ENCODE results near the gene LGALS13.
"Not testable (repeated sequence)": the region's sequence is repeated elsewhere in the genome, so short reads cannot be mapped to it uniquely, and the experiment has no call there.

Gene LGALS13

GRCh38 chr19:39613597-39613996 lies 11.3 kb downstream of the LGALS13 start:
- Histone ChIP-seq H3K4me3 (ENCODE audit: low read length, poor library complexity, severe bottlenecking) (no peak overlapping the region), H3K4me2 (ENCODE audit: low read depth, low read length, poor library complexity, severe bottlenecking) (no peak overlapping the region), H3K9me3 (ENCODE audit: insufficient read depth, low read depth, low read length) (no peaks in the 10 kb centered on the region), H3K27me3 (ENCODE audit: insufficient read depth, low read length, poor library complexity, severe bottlenecking) (no peaks in the 10 kb centered on the region), H2AFZ (ENCODE audit: low read length) (no peak overlapping the region), H3K4me1 (ENCODE audit: insufficient read depth, low read length, poor library complexity, severe bottlenecking) (no peaks in the 10 kb centered on the region), H4K20me1 (ENCODE audit: insufficient read depth, low read length, poor library complexity, severe bottlenecking) (no peaks in the 10 kb centered on the region), H3K9ac (ENCODE audit: low read depth, low read length, poor library complexity, severe bottlenecking) (no peak overlapping the region), H3K9me2 (replicated peaks; ENCODE audit: low read depth, low read length) (no peaks in the 10 kb centered on the region), H3K36me3 (ENCODE audit: insufficient read depth, low read length) (no peaks in the 10 kb centered on the region), H3F3A (ENCODE audit: low read depth) (no peaks in the 10 kb centered on the region), H3K79me2 (ENCODE audit: insufficient read depth, low read length) (no peaks in the 10 kb centered on the region)
- TF ChIP-seq CTCF (conservative IDR thresholded peaks at IDR 0.05; ENCODE audit: low read length) (no peak), EZH2phosphoT487 (IDR thresholded peaks at IDR 0.05; ENCODE audit: borderline replicate concordance) (no peak)

GRCh38 chr19:39617745-39618144 lies 15.4 kb downstream of the LGALS13 start:
- Histone ChIP-seq H3K9me3 (ENCODE audit: insufficient read depth, low read depth, low read length) (no peaks in the 10 kb centered on the region), H4K20me1 (ENCODE audit: insufficient read depth, low read length, poor library complexity, severe bottlenecking) (no peaks in the 10 kb centered on the region)
- TF ChIP-seq CTCF (conservative IDR thresholded peaks at IDR 0.05; ENCODE audit: low read length) (no peak), EZH2phosphoT487 (IDR thresholded peaks at IDR 0.05; ENCODE audit: borderline replicate concordance) (no peak)

GRCh38 chr19:39623946-39624345 lies 21.6 kb downstream of the LGALS13 start:
- Histone ChIP-seq H3K4me1 (ENCODE audit: insufficient read depth, low read length, poor library complexity, severe bottlenecking) (no peaks in the 10 kb centered on the region), H3K9me2 (replicated peaks; ENCODE audit: low read depth, low read length) (no peaks in the 10 kb centered on the region), H3F3A (ENCODE audit: low read depth) (no peaks in the 10 kb centered on the region), H3K79me2 (ENCODE audit: insufficient read depth, low read length) (no peaks in the 10 kb centered on the region), H3K9ac (ENCODE audit: low read depth, low read length, poor library complexity, severe bottlenecking) (no peak overlapping the region), H2AFZ (ENCODE audit: low read length) (no peak overlapping the region), H3K36me3 (ENCODE audit: insufficient read depth, low read length) (no peaks in the 10 kb centered on the region), H4K20me1 (ENCODE audit: insufficient read depth, low read length, poor library complexity, severe bottlenecking) (no peaks in the 10 kb centered on the region), H3K9me3 (ENCODE audit: insufficient read depth, low read depth, low read length) (no peaks in the 10 kb centered on the region), H3K4me2 (ENCODE audit: low read depth, low read length, poor library complexity, severe bottlenecking) (no peak overlapping the region), H3K4me3 (ENCODE audit: low read length, poor library complexity, severe bottlenecking) (no peak overlapping the region), H3K27me3 (ENCODE audit: insufficient read depth, low read length, poor library complexity, severe bottlenecking) (no peaks in the 10 kb centered on the region)
- TF ChIP-seq EZH2phosphoT487 (IDR thresholded peaks at IDR 0.05; ENCODE audit: borderline replicate concordance) (no peak), CTCF (conservative IDR thresholded peaks at IDR 0.05; ENCODE audit: low read length) (no peak)

More at GRCh38 chr19:39617745-39618144, 15.4 kb downstream of the LGALS13 start:
- no peaks in the 10 kb centered on the region for H3K27me3 ChIP-seq (ENCODE audit: insufficient read depth, low read length, poor library complexity, severe bottlenecking)
- no peaks in the 10 kb centered on the region for H3K36me3 ChIP-seq (ENCODE audit: insufficient read depth, low read length)
- no peak overlapping the region for H3K4me3 ChIP-seq (ENCODE audit: low read length, poor library complexity, severe bottlenecking)
- H3K9ac ChIP-seq (ENCODE audit: low read depth, low read length, poor library complexity, severe bottlenecking): no peak overlapping the region
- H3K4me1 ChIP-seq (ENCODE audit: insufficient read depth, low read length, poor library complexity, severe bottlenecking): no peaks in the 10 kb centered on the region
- H3K9me2 ChIP-seq (replicated peaks; ENCODE audit: low read depth, low read length): no peaks in the 10 kb centered on the region
- no peaks in the 10 kb centered on the region for H3F3A ChIP-seq (ENCODE audit: low read depth)
- no peak overlapping the region for H2AFZ ChIP-seq (ENCODE audit: low read length)
- H3K79me2 ChIP-seq (ENCODE audit: insufficient read depth, low read length): no peaks in the 10 kb centered on the region
- no peak overlapping the region for H3K4me2 ChIP-seq (ENCODE audit: low read depth, low read length, poor library complexity, severe bottlenecking)

GRCh38 chr19:39627631-39628030 lies 25.3 kb downstream of the LGALS13 start:
- H3K4me1 ChIP-seq (ENCODE audit: insufficient read depth, low read length, poor library complexity, severe bottlenecking); H3K9me3 ChIP-seq (ENCODE audit: insufficient read depth, low read depth, low read length); H3K9ac ChIP-seq (ENCODE audit: low read depth, low read length, poor library complexity, severe bottlenecking); H3K4me2 ChIP-seq (ENCODE audit: low read depth, low read length, poor library complexity, severe bottlenecking); H2AFZ ChIP-seq (ENCODE audit: low read length); H3F3A ChIP-seq (ENCODE audit: low read depth); H3K4me3 ChIP-seq (ENCODE audit: low read length, poor library complexity, severe bottlenecking); H4K20me1 ChIP-seq (ENCODE audit: insufficient read depth, low read length, poor library complexity, severe bottlenecking); H3K79me2 ChIP-seq (ENCODE audit: insufficient read depth, low read length); H3K27me3 ChIP-seq (ENCODE audit: insufficient read depth, low read length, poor library complexity, severe bottlenecking); H3K9me2 ChIP-seq (replicated peaks; ENCODE audit: low read depth, low read length); H3K36me3 ChIP-seq (ENCODE audit: insufficient read depth, low read length): not testable (repeated sequence)
